GM13976 (cell line): ENCODE results near the gene ADTRP.

Experiments
- DNase-seq: peaks from one replicate; pipeline ENCODE4 v3.0.0; 2012; ENCODE audit warnings: low spot score
- in situ Hi-C: fragments of 300-500 bp; cut with MboI; formaldehyde crosslinking; loops from one replicate; pipeline ENCODE4 v1.12.0; 2022; ENCODE audit warnings: low sequenced_read_pairs, mixed read lengths, inconsistent platforms; ENCODE audit not compliant: unreplicated experiment
- TF ChIP-seq, protein P1 (sequence below): IDR thresholded peaks from 2 replicates; pipeline ENCODE4 v1.5.1; 2012; ENCODE audit warnings: borderline replicate concordance, mild to moderate bottlenecking; ENCODE audit not compliant: insufficient read depth; ENCODE audit errors: extremely low read depth, missing control alignments, control extremely low read depth

ADTRP gene

GRCh38 chr6:11778036-11778435 is 567 bp downstream of the ADTRP start:
- in situ Hi-C loops: no loop called here

DNA sequence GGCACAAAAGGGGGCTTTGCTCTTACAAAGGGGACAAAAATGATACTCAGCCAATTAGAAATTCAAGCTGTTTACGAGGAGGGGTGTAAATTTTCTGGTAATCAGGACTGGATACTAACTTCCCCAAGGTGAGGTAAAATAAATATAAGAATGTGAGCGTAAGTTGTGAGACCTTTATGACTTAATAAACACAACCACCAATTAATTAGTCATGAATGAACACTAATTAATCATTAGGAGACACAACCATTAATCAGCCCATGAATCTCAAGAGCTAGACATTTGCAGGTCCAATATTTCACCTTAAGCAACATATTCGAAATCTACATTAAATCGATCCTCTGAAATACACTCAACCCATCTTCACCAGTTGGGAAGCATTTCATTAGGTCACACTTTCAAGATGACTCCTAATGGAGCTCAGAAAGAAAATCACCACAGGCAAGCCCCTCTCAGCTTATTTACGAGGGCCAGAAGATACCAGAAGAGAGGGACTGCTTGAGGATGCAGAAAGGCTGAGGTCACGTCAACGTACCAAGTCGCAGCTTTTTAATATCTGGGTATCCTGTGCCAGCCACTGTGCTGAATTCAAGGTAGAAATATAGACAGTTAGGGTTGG is 2.7 kb downstream of the ADTRP start:
- TF ChIP-seq, protein P1, sequence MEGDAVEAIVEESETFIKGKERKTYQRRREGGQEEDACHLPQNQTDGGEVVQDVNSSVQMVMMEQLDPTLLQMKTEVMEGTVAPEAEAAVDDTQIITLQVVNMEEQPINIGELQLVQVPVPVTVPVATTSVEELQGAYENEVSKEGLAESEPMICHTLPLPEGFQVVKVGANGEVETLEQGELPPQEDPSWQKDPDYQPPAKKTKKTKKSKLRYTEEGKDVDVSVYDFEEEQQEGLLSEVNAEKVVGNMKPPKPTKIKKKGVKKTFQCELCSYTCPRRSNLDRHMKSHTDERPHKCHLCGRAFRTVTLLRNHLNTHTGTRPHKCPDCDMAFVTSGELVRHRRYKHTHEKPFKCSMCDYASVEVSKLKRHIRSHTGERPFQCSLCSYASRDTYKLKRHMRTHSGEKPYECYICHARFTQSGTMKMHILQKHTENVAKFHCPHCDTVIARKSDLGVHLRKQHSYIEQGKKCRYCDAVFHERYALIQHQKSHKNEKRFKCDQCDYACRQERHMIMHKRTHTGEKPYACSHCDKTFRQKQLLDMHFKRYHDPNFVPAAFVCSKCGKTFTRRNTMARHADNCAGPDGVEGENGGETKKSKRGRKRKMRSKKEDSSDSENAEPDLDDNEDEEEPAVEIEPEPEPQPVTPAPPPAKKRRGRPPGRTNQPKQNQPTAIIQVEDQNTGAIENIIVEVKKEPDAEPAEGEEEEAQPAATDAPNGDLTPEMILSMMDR: no peak
- DNase-seq: no peak
- in situ Hi-C loops: no loop called here

More at GRCh38 chr6:11778036-11778435, 567 bp downstream of the ADTRP start:
- TF ChIP-seq, protein P1: no peak
- no peak for DNase-seq

- in situ Hi-C loops: no loop called here
- DNase-seq: no peak
- TF ChIP-seq, protein P1: no peak
Measured at GRCh38 chr6:11774426-11774825, 4.2 kb downstream of the ADTRP start.

DNA sequence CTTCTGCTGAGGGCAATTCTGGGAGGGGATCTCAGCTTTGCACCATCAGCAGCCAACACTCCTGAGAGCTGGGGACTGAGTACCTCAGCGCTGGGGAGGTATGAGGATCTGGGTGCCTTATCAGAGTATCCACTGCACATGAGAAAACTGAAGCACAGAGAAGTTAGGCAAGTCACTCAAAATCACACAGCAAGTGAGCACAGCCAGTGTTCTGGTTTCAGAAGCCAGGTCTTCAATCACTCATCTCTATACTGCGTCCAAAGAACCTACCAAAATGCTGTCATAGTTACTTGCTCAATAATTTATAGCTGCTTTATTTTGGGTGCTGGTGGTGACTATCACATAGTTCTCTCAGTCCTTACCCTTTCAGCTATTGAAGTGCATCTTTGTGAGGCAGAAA is 5.0 kb downstream of the ADTRP start:
- TF ChIP-seq, protein P1: no peak
- DNase-seq: no peak
- in situ Hi-C loops: no loop called here

GRCh38 chr6:11773013-11773412 is 5.6 kb downstream of the ADTRP start:
- TF ChIP-seq, protein P1: no peak
- in situ Hi-C loops: no loop called here
- DNase-seq: no peak

- in situ Hi-C loops: no loop called here
- no peak for DNase-seq
- TF ChIP-seq, protein P1: no peak
Measured at GRCh38 chr6:11772109-11772825, 6.3 kb downstream of the ADTRP start.
